ENCODE results near the gene OCEL1.

GRCh38 chr19:17226002-17226933, at the start of gene OCEL1:
- TF ChIP-seq YY1 (IDR thresholded peaks at IDR 0.05; ENCODE audit: insufficient read depth, insufficient read length) (no peak), ZNF274 (IDR thresholded peaks at IDR 0.05; ENCODE audit: low read depth, low read length) (no peak), SUZ12 (IDR thresholded peaks at IDR 0.05; ENCODE audit: extremely low read depth, insufficient read depth, insufficient read length) (no peak)
